Sigmoid colon (tissue), 4 donors: Measurements from ENCODE around the gene OCRL.

Source experiments
- POLR2AphosphoS5 ChIP-seq, 4 donors: sonication (generic); formaldehyde crosslinking; IDR thresholded peaks; one replicate each; pipeline ENCODE4 v1.6.1; 2017; ENCODE audit warnings: antibody characterized with exemption in 4 of 4
- TF ChIP-seq, protein P1 (sequence below), 4 experiments: fragments of 450-650 bp in 3 of 4; fragments of 200-600 bp in 1 of 4; IDR thresholded peaks; one replicate each; pipeline ENCODE4 v1.5.1; 2016 to 2019; ENCODE audit warnings: antibody characterized with exemption in 4 of 4, mild to moderate bottlenecking in 3 of 4, moderate library complexity in 2 of 4

DNA sequence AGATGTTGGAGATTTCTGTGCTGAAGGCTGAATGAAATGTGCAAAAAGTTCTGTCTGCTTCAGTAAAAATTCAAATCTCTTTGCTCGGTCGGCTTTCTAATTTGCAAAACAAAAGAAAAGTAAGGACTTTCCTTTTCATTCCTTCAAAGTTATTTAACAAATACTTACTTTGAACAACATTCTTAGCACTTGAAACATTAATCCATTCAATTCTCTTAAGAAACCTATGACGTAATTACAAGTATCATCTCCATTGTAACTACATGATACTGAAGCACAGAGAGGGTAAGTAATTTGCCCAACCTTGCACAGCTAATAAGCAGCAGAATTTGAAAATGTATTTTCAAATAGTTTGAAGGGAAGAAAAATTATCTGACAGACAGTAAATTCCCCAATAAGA is 23.7 kb upstream of the OCRL start:
- TF ChIP-seq, protein P1, sequence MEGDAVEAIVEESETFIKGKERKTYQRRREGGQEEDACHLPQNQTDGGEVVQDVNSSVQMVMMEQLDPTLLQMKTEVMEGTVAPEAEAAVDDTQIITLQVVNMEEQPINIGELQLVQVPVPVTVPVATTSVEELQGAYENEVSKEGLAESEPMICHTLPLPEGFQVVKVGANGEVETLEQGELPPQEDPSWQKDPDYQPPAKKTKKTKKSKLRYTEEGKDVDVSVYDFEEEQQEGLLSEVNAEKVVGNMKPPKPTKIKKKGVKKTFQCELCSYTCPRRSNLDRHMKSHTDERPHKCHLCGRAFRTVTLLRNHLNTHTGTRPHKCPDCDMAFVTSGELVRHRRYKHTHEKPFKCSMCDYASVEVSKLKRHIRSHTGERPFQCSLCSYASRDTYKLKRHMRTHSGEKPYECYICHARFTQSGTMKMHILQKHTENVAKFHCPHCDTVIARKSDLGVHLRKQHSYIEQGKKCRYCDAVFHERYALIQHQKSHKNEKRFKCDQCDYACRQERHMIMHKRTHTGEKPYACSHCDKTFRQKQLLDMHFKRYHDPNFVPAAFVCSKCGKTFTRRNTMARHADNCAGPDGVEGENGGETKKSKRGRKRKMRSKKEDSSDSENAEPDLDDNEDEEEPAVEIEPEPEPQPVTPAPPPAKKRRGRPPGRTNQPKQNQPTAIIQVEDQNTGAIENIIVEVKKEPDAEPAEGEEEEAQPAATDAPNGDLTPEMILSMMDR (IDR thresholded peaks at IDR 0.05): no peak
- TF ChIP-seq POLR2AphosphoS5 (IDR thresholded peaks at IDR 0.05): no peak
